ENCODE results near the gene DACH1.
"Not testable (repeated sequence)": the region's sequence is repeated elsewhere in the genome, so short reads cannot be mapped to it uniquely, and the experiment has no call there.

DACH1 gene

GRCh38 chr13:71867131-71867814, at the start of gene DACH1:
DACH1 (minus strand) TSS chr13:71867204.
- DNase-seq (ENCODE audit: low read depth): no peak

DNA sequence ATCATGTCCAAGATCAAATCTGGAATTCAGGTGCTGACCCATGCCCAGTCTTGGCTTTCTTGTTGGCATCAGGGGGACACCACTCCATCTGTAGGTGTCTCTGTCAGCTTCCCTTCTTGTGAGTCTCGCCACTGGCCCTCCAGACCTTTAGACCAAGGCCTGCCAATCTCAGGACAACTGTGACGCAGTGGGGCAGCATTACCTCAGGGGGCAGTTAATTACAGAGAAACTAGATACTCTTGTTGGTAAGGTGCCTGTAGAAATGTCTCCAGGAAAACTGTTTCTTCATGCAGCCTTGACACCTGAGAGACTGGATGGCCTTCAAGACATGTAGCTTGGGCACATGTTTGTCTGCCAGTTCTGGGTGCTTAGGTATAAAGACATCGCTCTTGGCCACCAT, 46.7 kb upstream of the DACH1 start:
- DNase-seq (ENCODE audit: low read depth): no peak

- no peak for DNase-seq (ENCODE audit: low read depth)
Observed at GRCh38 chr13:71912524-71912923, 45.5 kb upstream of the DACH1 start.

DNA sequence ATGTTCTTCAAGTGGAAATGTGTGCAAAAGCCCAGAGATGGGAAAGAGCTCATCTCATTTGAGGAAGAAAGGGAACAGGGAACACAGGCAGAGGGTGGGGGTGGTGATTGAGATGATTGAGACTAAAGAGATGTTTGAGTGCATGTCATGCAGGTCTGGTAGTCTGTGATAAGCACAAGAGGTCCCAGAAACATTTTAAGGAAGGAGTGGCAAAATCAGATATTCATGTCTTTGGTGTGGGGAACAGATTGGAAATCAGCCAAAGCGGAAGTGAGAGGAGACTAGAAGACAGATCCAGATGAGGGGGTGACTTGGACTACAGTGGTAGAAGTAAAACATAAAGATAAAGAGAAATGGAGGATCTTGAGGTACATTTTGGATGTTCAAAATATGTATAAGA, 39.4 kb upstream of the DACH1 start:
- no peak for DNase-seq (ENCODE audit: low read depth)

- DNase-seq (ENCODE audit: low read depth): no peak
Observed at GRCh38 chr13:71902676-71903075, 35.7 kb upstream of the DACH1 start.

DNA sequence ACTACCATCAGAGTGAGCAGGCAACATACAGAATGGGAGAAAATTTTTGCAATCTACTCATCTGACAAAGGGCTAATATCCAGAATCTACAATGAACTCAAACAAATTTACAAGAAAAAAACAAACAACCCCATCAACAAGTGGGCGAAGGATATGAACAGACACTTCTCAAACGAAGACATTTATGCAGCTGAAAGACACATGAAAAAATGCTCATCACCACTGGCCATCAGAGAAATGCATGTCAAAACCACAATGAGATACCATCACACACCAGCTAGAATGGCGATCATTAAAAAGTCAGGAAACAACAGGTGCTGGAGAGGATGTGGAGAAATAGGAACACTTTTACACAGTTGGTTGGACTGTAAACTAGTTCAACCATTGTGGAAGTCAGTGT, 26.5 kb upstream of the DACH1 start:
- not testable (repeated sequence) for DNase-seq (ENCODE audit: low read depth)

DNA sequence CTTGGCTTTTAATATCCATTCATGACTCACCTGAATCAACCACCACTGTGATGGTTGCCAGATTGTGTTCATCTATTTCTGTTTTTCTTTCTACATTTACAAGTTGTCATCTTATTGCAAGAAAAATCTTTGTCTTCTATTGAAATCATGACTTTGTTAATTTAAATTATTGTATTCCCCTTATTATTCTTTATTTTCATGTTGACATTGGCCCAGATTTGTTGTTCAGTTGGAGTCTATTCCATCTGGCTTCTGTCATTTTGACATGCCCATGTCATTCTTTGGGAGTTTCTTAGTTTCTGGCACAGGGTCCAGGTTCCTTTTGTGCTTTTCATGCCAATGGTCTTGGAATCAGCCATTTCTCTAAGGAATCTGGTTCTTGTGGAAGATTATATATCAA, 19.9 kb upstream of the DACH1 start:
- DNase-seq (ENCODE audit: low read depth): no peak

DNA sequence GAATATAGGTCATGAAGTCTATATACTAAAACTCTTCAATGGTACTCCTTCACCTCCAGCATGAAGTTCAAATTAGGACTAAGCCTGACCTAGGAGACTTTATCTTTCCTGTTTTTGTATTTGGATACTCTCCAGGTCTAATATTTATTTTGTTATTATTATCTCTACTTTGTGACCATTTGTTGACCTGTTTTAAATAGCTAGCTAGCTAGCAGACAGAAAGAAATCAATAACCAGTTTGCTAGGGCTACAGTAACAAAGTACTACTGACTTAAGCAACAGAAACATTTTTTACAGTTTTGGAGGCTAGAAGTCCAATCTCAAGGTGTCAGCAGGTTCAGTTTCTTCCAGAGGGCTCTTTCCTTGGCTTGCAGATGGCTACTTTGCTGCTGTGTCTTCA, 15.1 kb upstream of the DACH1 start:
- DNase-seq (ENCODE audit: low read depth): no peak

GRCh38 chr13:71880753-71881541, 13.9 kb upstream of the DACH1 start:
- no peak for DNase-seq (ENCODE audit: low read depth)

DNA sequence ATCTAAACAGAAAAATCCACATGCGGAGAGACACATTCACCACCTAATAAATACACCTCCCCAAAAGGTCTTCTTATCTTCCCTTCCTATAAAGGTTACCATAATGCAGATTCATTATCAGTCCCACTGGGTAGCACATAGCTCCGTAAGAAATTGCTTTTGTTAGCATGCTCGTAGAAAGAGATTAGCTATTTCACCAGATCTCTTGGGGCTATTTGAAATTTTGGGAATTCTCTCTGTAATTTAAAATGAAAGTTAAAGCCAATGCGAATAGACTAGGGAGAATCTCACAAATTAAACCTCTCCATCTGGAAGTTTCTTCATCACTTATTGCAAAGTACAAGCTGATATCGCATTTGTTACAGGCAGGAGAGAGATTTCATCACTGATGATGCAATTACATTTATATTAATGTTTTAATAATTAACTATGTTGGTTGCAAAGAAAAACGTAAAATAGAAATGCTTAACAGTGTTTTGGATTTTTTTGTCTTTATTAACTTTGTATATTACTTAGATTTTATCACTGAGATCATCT, 12.9 kb upstream of the DACH1 start:
- DNase-seq (ENCODE audit: low read depth): no peak

DNA sequence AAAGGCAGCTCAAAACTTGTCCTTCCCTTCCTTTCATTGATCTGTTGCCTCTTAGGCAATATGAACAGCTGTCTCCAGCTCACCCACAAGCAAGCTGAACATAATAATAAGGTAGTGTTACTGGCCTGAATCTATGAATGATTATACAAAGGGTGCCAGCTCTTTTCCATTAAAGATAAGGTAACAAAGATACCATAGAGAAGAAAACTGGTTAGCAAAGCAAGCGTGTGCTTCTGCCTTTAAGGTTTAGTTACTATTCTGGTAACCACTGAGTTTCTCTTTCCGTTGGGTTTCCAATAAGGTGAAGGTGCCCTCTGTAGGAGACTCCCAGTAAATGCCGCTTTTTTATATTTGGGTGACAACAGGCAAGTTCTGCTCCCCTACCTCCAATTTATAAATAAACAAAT, 12.1 kb upstream of the DACH1 start:
- no peak for DNase-seq (ENCODE audit: low read depth)

DNA sequence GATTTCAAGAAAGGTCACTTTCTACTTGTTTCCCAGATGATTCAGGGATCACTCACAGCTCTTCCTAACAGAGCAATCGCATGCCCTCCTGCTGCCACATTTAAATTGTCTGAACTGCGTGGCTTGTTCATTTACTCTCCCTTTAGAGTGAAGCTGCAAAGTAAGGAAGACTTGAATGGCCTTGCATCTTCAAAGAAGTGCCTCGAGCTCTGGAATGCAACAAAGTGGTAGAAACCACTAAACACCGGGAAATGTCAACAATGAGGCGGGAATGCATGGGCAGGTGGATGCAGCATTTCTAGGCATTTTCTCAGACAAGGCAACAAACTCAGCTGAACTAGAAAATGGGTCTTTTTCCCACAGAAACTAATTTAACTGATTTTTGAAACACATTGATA, 10.3 kb upstream of the DACH1 start:
- DNase-seq (ENCODE audit: low read depth): no peak

- DNase-seq (ENCODE audit: low read depth): no peak
Observed at GRCh38 chr13:71876648-71877255, 9.7 kb upstream of the DACH1 start.

GRCh38 chr13:71875823-71876222, 8.8 kb upstream of the DACH1 start:
- DNase-seq (ENCODE audit: low read depth): no peak

GRCh38 chr13:71874458-71874857, 7.5 kb upstream of the DACH1 start:
- no peak for DNase-seq (ENCODE audit: low read depth)

GRCh38 chr13:71873418-71874247, 6.6 kb upstream of the DACH1 start:
- no peak for DNase-seq (ENCODE audit: low read depth)

DNA sequence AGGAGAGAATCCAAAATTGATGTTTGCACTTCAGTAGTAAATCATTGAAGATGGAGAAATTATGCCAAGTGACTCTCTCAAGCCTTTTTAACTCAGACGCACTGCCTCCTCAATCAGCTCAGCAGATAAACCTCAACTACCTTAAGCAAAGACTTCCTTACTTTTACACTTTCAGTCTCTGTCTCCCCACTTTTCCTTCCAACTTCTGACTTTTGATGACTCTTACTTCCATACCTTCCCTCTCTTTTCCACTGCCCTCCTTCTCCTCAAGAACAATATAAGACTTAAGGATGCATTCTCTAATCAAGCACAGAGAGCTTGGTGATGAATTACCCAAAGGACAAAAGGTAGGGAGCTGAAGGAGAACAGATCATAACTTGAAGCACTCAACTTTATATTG, 4.8 kb upstream of the DACH1 start:
- DNase-seq (ENCODE audit: low read depth): no peak

GRCh38 chr13:71871176-71871754, 4.3 kb upstream of the DACH1 start:
- no peak for DNase-seq (ENCODE audit: low read depth)

- no peak for DNase-seq (ENCODE audit: low read depth)
Observed at GRCh38 chr13:71870100-71870499, 3.1 kb upstream of the DACH1 start.

- DNase-seq (ENCODE audit: low read depth): no peak
Observed at GRCh38 chr13:71869274-71869673, 2.3 kb upstream of the DACH1 start.

GRCh38 chr13:71866335-71867130, 471 bp downstream of the DACH1 start:
- no peak for DNase-seq (ENCODE audit: low read depth)

Measured in activated T-helper 9 cell treated with anti-CD3 and anti-CD28 coated beads, Interleukin-2, amount 50 U/mL, for 16 hours (primary cell).